ENCODE results near the gene ELK4.

ELK4 gene

GRCh38 chr1:205676597-205676996, 44.8 kb upstream of the ELK4 start:
- DNase-seq, result no peak
- no peaks in the 10 kb centered on the region for H3K4me1 ChIP-seq
- no peaks in the 10 kb centered on the region for H3K9me3 ChIP-seq
- no peak for TF ChIP-seq CTCF (IDR thresholded peaks at IDR 0.05; ENCODE audit: low read depth, low read length)
- H3K36me3 ChIP-seq, result no peaks in the 10 kb centered on the region
- H3K27me3 ChIP-seq, result peaks cover 7% of the 10 kb centered on the region; the same call in 1 of the 2 replicates
- no peak overlapping the region for H3K4me3 ChIP-seq (ENCODE audit: low read depth, low read length)

GRCh38 chr1:205676002-205676401, 44.2 kb upstream of the ELK4 start:
- Histone ChIP-seq H3K4me1 (no peaks in the 10 kb centered on the region), H3K36me3 (no peaks in the 10 kb centered on the region), H3K4me3 (ENCODE audit: low read depth, low read length) (no peak overlapping the region), H3K9me3 (no peaks in the 10 kb centered on the region), H3K27me3 (peaks cover 7% of the 10 kb centered on the region; the same call in 1 of the 2 replicates)
- no peak for TF ChIP-seq CTCF (IDR thresholded peaks at IDR 0.05; ENCODE audit: low read depth, low read length)
- no peak for DNase-seq

GRCh38 chr1:205675247-205675646, 43.4 kb upstream of the ELK4 start:
- DNase-seq, result no peak
- H3K4me3 ChIP-seq (ENCODE audit: low read depth, low read length), result no peak overlapping the region
- no peaks in the 10 kb centered on the region for H3K9me3 ChIP-seq
- H3K4me1 ChIP-seq, result no peaks in the 10 kb centered on the region
- no peaks in the 10 kb centered on the region for H3K36me3 ChIP-seq
- TF ChIP-seq CTCF (IDR thresholded peaks at IDR 0.05; ENCODE audit: low read depth, low read length), result no peak
- H3K27me3 ChIP-seq, result peaks cover 7% of the 10 kb centered on the region; the same call in 1 of the 2 replicates

- no peak for TF ChIP-seq CTCF (IDR thresholded peaks at IDR 0.05; ENCODE audit: low read depth, low read length)
- H3K36me3 ChIP-seq, result no peaks in the 10 kb centered on the region
- H3K9me3 ChIP-seq, result no peaks in the 10 kb centered on the region
- no peaks in the 10 kb centered on the region for H3K4me1 ChIP-seq
- no peaks in the 10 kb centered on the region for H3K27me3 ChIP-seq
- DNase-seq, result no peak
- no peak overlapping the region for H3K4me3 ChIP-seq (ENCODE audit: low read depth, low read length)
Measured at GRCh38 chr1:205672970-205673369, 41.2 kb upstream of the ELK4 start.

GRCh38 chr1:205672395-205672889, 40.6 kb upstream of the ELK4 start:
- DNase-seq, result no peak
- Histone ChIP-seq H3K9me3 (no peaks in the 10 kb centered on the region), H3K4me1 (no peaks in the 10 kb centered on the region), H3K36me3 (no peaks in the 10 kb centered on the region), H3K4me3 (ENCODE audit: low read depth, low read length) (no peak overlapping the region), H3K27me3 (no peaks in the 10 kb centered on the region)
- TF ChIP-seq CTCF (IDR thresholded peaks at IDR 0.05; ENCODE audit: low read depth, low read length), result no peak

- DNase-seq, result no peak
- Histone ChIP-seq H3K36me3 (no peaks in the 10 kb centered on the region), H3K9me3 (no peaks in the 10 kb centered on the region), H3K4me1 (no peaks in the 10 kb centered on the region), H3K4me3 (ENCODE audit: low read depth, low read length) (no peak overlapping the region), H3K27me3 (no peaks in the 10 kb centered on the region)
- TF ChIP-seq CTCF (IDR thresholded peaks at IDR 0.05; ENCODE audit: low read depth, low read length), result no peak
Measured at GRCh38 chr1:205670611-205671430, 39.0 kb upstream of the ELK4 start.
